T-helper 2 cell (primary cell): ENCODE measurements around the gene CDY1.
"Not testable (repeated sequence)": the region's sequence is repeated elsewhere in the genome, so short reads cannot be mapped to it uniquely, and the experiment has no call there.

Experiments
- DNase-seq, 5 experiments: peaks; one replicate each; pipeline versions ENCODE4 v3.0.0 to v3.0.0-alpha.2; 2012 to 2022
- total RNA-seq, 2 donors: gene quantifications; one replicate each; lab custom pipeline; 2026; lab: John Stamatoyannopoulos, UW

The CDY1 gene, protein sequence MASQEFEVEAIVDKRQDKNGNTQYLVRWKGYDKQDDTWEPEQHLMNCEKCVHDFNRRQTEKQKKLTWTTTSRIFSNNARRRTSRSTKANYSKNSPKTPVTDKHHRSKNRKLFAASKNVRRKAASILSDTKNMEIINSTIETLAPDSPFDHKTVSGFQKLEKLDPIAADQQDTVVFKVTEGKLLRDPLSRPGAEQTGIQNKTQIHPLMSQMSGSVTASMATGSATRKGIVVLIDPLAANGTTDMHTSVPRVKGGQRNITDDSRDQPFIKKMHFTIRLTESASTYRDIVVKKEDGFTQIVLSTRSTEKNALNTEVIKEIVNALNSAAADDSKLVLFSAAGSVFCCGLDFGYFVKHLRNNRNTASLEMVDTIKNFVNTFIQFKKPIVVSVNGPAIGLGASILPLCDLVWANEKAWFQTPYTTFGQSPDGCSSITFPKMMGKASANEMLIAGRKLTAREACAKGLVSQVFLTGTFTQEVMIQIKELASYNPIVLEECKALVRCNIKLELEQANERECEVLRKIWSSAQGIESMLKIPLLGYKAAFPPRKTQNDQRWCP
- 0 reads per million in 2 donors for total RNA-seq

DNA sequence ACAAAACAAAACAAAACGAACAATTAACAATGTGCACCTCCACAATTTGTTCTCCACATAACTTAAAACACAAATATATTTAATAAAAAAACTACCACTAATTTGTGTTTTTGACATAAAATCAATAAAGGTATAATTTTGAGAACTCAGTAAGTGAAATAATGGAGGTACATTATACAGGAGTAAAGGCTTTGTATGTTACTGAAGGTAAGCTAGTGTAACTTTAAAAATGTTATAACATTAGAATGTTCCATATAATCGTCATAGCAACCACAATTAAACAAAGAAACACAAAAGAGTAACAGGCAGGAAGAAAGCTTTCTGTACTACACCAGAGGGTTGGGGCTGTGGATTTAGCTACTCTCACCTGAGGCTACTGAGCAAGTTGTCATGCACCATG, at the start of gene CDY1:
Gene CDY1 (plus strand): TSS at position 301 of the 400 bp plus-strand sequence. CDS start 326 bp downstream, outside the sequence.
- DNase-seq, result not testable (repeated sequence)

GRCh38 chrY:25593336-25593735, 28.6 kb upstream of the CDY1 start:
- DNase-seq, result not testable (repeated sequence)

DNA sequence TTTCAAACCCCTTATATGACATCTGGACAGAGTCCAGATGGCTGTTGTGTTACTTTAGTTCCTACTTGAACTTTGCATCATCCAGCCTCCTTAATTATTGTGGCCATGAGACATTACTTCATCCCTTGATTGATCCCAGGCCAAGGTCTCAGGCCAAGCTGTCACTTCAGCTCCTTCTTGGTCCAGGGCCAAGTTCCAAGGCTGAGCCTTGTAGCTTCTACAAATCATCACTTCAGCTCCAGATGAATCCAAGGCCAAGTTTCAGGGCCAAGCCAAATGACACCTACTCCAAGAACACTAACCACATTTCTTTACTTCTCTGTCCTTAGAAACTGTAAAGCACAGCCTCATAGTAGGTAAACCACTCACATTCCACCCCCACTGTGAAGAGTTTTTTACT, 1.7 kb upstream of the CDY1 start:
- DNase-seq, result not testable (repeated sequence)

- not testable (repeated sequence) for DNase-seq
These were observed 4.6 kb downstream of the CDY1 start for GRCh38 chrY:25626524-25626923.

GRCh38 chrY:25630383-25631112, 8.6 kb downstream of the CDY1 start:
- not testable (repeated sequence) for DNase-seq

DNA sequence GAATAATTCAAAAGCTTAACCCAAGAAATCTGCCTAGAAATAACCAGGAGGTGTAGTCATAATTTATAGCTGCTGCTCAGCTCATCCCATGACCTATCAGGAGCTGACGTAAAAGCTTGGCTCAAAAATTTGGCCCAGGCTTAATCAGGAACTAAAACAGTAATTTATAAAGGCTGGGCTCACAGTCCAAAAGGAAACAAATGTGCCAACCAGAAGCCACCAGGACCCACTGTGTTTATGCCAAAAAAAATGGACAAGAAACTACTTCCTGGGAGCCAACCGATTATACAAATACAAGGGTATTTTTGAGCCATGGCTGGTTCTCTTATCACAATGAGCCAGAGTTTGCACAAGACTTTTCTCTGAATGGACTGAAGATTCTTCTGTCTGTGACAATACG, 17.9 kb downstream of the CDY1 start:
- not testable (repeated sequence) for DNase-seq

- DNase-seq, result not testable (repeated sequence)
These were observed 21.4 kb downstream of the CDY1 start for GRCh38 chrY:25643024-25643915.
